ENCODE measurements around the gene FAR1.

Gene FAR1

GRCh38 chr11:13772223-13773046 is 104.0 kb downstream of the FAR1 start:
- H4K20me1 ChIP-seq (ENCODE audit: control insufficient read depth, insufficient read depth, low read depth, low read length), result no peaks in the 10 kb centered on the region

GRCh38 chr11:13775471-13775870 is 107.0 kb downstream of the FAR1 start:
- H4K20me1 ChIP-seq (ENCODE audit: control insufficient read depth, insufficient read depth, low read depth, low read length), result no peaks in the 10 kb centered on the region
- no peaks in the 10 kb centered on the region for H3K36me3 ChIP-seq (ENCODE audit: control insufficient read depth, low read length)
- H3K27me3 ChIP-seq (ENCODE audit: control insufficient read depth, low read length), result peaks cover 5% of the 10 kb centered on the region; the same call in 1 of the 2 replicates
- H3K79me2 ChIP-seq (ENCODE audit: control insufficient read depth, low read length), result no peaks in the 10 kb centered on the region
- TF ChIP-seq EZH2phosphoT487 (IDR thresholded peaks at IDR 0.05; ENCODE audit: borderline replicate concordance, low read length) (no peak), CTCF (IDR thresholded peaks at IDR 0.05; ENCODE audit: low read depth, low read length, poor library complexity, severe bottlenecking) (no peak)
- no peaks in the 10 kb centered on the region for H3F3A ChIP-seq (ENCODE audit: control insufficient read depth, insufficient read depth)
- H3K9me3 ChIP-seq (ENCODE audit: control insufficient read depth, insufficient read depth, low read length), result no peaks in the 10 kb centered on the region
- no peaks in the 10 kb centered on the region for H3K9me2 ChIP-seq (replicated peaks; ENCODE audit: control insufficient read depth, low read length)
- H3K4me2 ChIP-seq (ENCODE audit: low read length), result no peak overlapping the region
- no peak overlapping the region for H3K4me3 ChIP-seq (ENCODE audit: low read length)
- H3K4me1 ChIP-seq (ENCODE audit: control insufficient read depth, low read length), result peaks cover 9% of the 10 kb centered on the region
- H3K27ac ChIP-seq (ENCODE audit: low read depth, low read length), result no peak overlapping the region

More at GRCh38 chr11:13772223-13773046, 104.0 kb downstream of the FAR1 start:
- Histone ChIP-seq H3K79me2 (ENCODE audit: control insufficient read depth, low read length) (no peaks in the 10 kb centered on the region), H3K4me3 (ENCODE audit: low read length) (no peak overlapping the region), H3K4me2 (ENCODE audit: low read length) (peak overlapping the region; percentile 0), H3K27me3 (ENCODE audit: control insufficient read depth, low read length) (0 out of 2 replicates have a peak, but pooled peaks cover 2% of the 10 kb centered on the region), H3K9me3 (ENCODE audit: control insufficient read depth, insufficient read depth, low read length) (no peaks in the 10 kb centered on the region), H3K36me3 (ENCODE audit: control insufficient read depth, low read length) (no peaks in the 10 kb centered on the region), H3K9me2 (replicated peaks; ENCODE audit: control insufficient read depth, low read length) (no peaks in the 10 kb centered on the region), H3K27ac (ENCODE audit: low read depth, low read length) (no peak overlapping the region), H3K4me1 (ENCODE audit: control insufficient read depth, low read length) (peaks cover 9% of the 10 kb centered on the region), H3F3A (ENCODE audit: control insufficient read depth, insufficient read depth) (no peaks in the 10 kb centered on the region)
- TF ChIP-seq EZH2phosphoT487 (IDR thresholded peaks at IDR 0.05; ENCODE audit: borderline replicate concordance, low read length) (no peak), CTCF (IDR thresholded peaks at IDR 0.05; ENCODE audit: low read depth, low read length, poor library complexity, severe bottlenecking) (peak; percentile 70)

- Histone ChIP-seq H3K27me3 (ENCODE audit: control insufficient read depth, low read length) (peaks cover 5% of the 10 kb centered on the region), H3K27ac (ENCODE audit: low read depth, low read length) (no peak overlapping the region), H4K20me1 (ENCODE audit: control insufficient read depth, insufficient read depth, low read depth, low read length) (no peaks in the 10 kb centered on the region)
Observed at GRCh38 chr11:13776134-13776815, 107.8 kb downstream of the FAR1 start.

More at GRCh38 chr11:13776134-13776815, 107.8 kb downstream of the FAR1 start:
- Histone ChIP-seq H3K4me3 (ENCODE audit: low read length) (no peak overlapping the region), H3K9me2 (replicated peaks; ENCODE audit: control insufficient read depth, low read length) (no peaks in the 10 kb centered on the region), H3K4me2 (ENCODE audit: low read length) (no peak overlapping the region), H3K4me1 (ENCODE audit: control insufficient read depth, low read length) (peaks cover 9% of the 10 kb centered on the region), H3K36me3 (ENCODE audit: control insufficient read depth, low read length) (no peaks in the 10 kb centered on the region), H3F3A (ENCODE audit: control insufficient read depth, insufficient read depth) (no peaks in the 10 kb centered on the region), H3K79me2 (ENCODE audit: control insufficient read depth, low read length) (no peaks in the 10 kb centered on the region), H3K9me3 (ENCODE audit: control insufficient read depth, insufficient read depth, low read length) (no peaks in the 10 kb centered on the region)
- TF ChIP-seq CTCF (IDR thresholded peaks at IDR 0.05; ENCODE audit: low read depth, low read length, poor library complexity, severe bottlenecking) (peak; percentile 42), EZH2phosphoT487 (IDR thresholded peaks at IDR 0.05; ENCODE audit: borderline replicate concordance, low read length) (no peak)
